Mucosa of rectum (tissue), 2 donors: ENCODE data around the gene EPB42.
"Not testable (repeated sequence)": the region's sequence is repeated elsewhere in the genome, so short reads cannot be mapped to it uniquely, and the experiment has no call there.

ENCODE experiments used
- H3K27ac ChIP-seq, 2 donors: one replicate each; pipeline ENCODE4 v1.7.0; 2013; ENCODE audit warnings: inconsistent platforms in 2 of 2, low read depth in 2 of 2, low read length in 2 of 2
- H3K27me3 ChIP-seq, 2 donors: one replicate each; pipeline ENCODE4 v1.7.0; 2013; ENCODE audit warnings: low read length in 2 of 2; ENCODE audit not compliant: control insufficient read depth in 2 of 2, insufficient read depth in 2 of 2
- H3K36me3 ChIP-seq, 2 donors: one replicate each; pipeline ENCODE4 v1.7.0; 2013; ENCODE audit warnings: low read length in 2 of 2; ENCODE audit not compliant: control insufficient read depth in 2 of 2, insufficient read depth in 2 of 2
- H3K4me1 ChIP-seq, 2 donors: one replicate each; pipeline ENCODE4 v1.7.0; 2013; ENCODE audit warnings: low read length in 2 of 2, mild to moderate bottlenecking in 1 of 2; ENCODE audit not compliant: control insufficient read depth in 2 of 2, insufficient read depth in 2 of 2
- H3K4me3 ChIP-seq, 2 donors: one replicate each; pipeline ENCODE4 v1.7.0; 2013; ENCODE audit warnings: low read length in 2 of 2
- H3K9ac ChIP-seq, 2 donors: one replicate each; pipeline ENCODE4 v1.7.0; 2013; ENCODE audit warnings: low read length in 2 of 2, low read depth in 1 of 2, mild to moderate bottlenecking in 1 of 2
- H3K9me3 ChIP-seq, 2 donors: one replicate each; pipeline ENCODE4 v1.7.0; 2013; ENCODE audit warnings: low read length in 2 of 2; ENCODE audit not compliant: control insufficient read depth in 2 of 2
- donor health status: healthy.
- donor health status: Normal muscosa, but diverticular disease.

The EPB42 gene

GRCh38 chr15:43199945-43200488 is 20.8 kb downstream of the EPB42 start:
- Histone ChIP-seq H3K9ac (no peak overlapping the region), H3K27ac (no peak overlapping the region), H3K9me3 (no peaks in the 10 kb centered on the region), H3K27me3 (no peaks in the 10 kb centered on the region), H3K4me3 (no peak overlapping the region), H3K4me1 (no peaks in the 10 kb centered on the region), H3K36me3 (peaks cover 13 to 24% of the 10 kb centered on the region in 2 donors)

- H3K27ac ChIP-seq = no peak overlapping the region
- H3K36me3 ChIP-seq = peaks cover 21 to 32% of the 10 kb centered on the region in 2 donors
- H3K4me3 ChIP-seq = no peak overlapping the region
- H3K4me1 ChIP-seq = no peaks in the 10 kb centered on the region
- H3K9ac ChIP-seq = no peak overlapping the region
- no peaks in the 10 kb centered on the region for H3K27me3 ChIP-seq
- no peaks in the 10 kb centered on the region for H3K9me3 ChIP-seq
Observed at GRCh38 chr15:43198992-43199391, 21.8 kb downstream of the EPB42 start.

- H3K27me3 ChIP-seq, H3K4me1 ChIP-seq, H3K27ac ChIP-seq, H3K4me3 ChIP-seq, H3K9ac ChIP-seq, H3K9me3 ChIP-seq: not testable (repeated sequence)
- H3K36me3 ChIP-seq = peaks cover 22 to 34% of the 10 kb centered on the region in 2 donors
Observed at GRCh38 chr15:43198556-43198955, 22.3 kb downstream of the EPB42 start.

GRCh38 chr15:43197773-43198172 is 23.0 kb downstream of the EPB42 start:
- not testable (repeated sequence) for H3K9ac ChIP-seq, H3K27me3 ChIP-seq, H3K9me3 ChIP-seq, H3K4me1 ChIP-seq, H3K4me3 ChIP-seq, H3K27ac ChIP-seq
- peaks cover 27 to 41% of the 10 kb centered on the region in 2 donors for H3K36me3 ChIP-seq

- Histone ChIP-seq H3K27me3 (no peaks in the 10 kb centered on the region), H3K27ac (no peak overlapping the region), H3K4me1 (no peaks in the 10 kb centered on the region), H3K9ac (no peak overlapping the region), H3K4me3 (no peak overlapping the region), H3K9me3 (no peaks in the 10 kb centered on the region), H3K36me3 (peaks cover 35 to 49% of the 10 kb centered on the region in 2 donors)
Observed at GRCh38 chr15:43196760-43197548, 23.9 kb downstream of the EPB42 start.

- peaks cover 52 to 70% of the 10 kb centered on the region in 2 donors for H3K36me3 ChIP-seq
- no peak overlapping the region for H3K9ac ChIP-seq
- H3K4me1 ChIP-seq = no peaks in the 10 kb centered on the region
- H3K9me3 ChIP-seq = no peaks in the 10 kb centered on the region
- no peaks in the 10 kb centered on the region for H3K27me3 ChIP-seq
- H3K27ac ChIP-seq = no peak overlapping the region
- no peak overlapping the region for H3K4me3 ChIP-seq
Observed at GRCh38 chr15:43194795-43195194, 26.0 kb downstream of the EPB42 start.

GRCh38 chr15:43193710-43194109 is 27.1 kb downstream of the EPB42 start:
- Histone ChIP-seq H3K27ac (no peak overlapping the region), H3K4me3 (no peak overlapping the region), H3K9me3 (no peaks in the 10 kb centered on the region), H3K4me1 (no peaks in the 10 kb centered on the region), H3K9ac (no peak overlapping the region), H3K36me3 (peaks cover 60 to 78% of the 10 kb centered on the region in 2 donors), H3K27me3 (no peaks in the 10 kb centered on the region)

GRCh38 chr15:43190178-43190577 is 30.6 kb downstream of the EPB42 start:
- Histone ChIP-seq H3K9me3 (no peaks in the 10 kb centered on the region), H3K9ac (no peak overlapping the region), H3K27me3 (no peaks in the 10 kb centered on the region), H3K4me3 (no peak overlapping the region), H3K4me1 (peaks cover 0 to 7% of the 10 kb centered on the region in 2 donors), H3K36me3 (peaks cover 47 to 56% of the 10 kb centered on the region in 2 donors), H3K27ac (no peak overlapping the region)

GRCh38 chr15:43189296-43189695 is 31.5 kb downstream of the EPB42 start:
- Histone ChIP-seq H3K27me3 (no peaks in the 10 kb centered on the region), H3K9me3 (no peaks in the 10 kb centered on the region), H3K9ac (no peak overlapping the region), H3K27ac (no peak overlapping the region), H3K4me1 (peaks cover 0 to 7% of the 10 kb centered on the region in 2 donors), H3K36me3 (peaks cover 43 to 47% of the 10 kb centered on the region in 2 donors), H3K4me3 (no peak overlapping the region)

GRCh38 chr15:43187544-43188155 is 33.2 kb downstream of the EPB42 start:
- peaks cover 0 to 7% of the 10 kb centered on the region in 2 donors for H3K4me1 ChIP-seq
- no peak overlapping the region for H3K9ac ChIP-seq
- no peaks in the 10 kb centered on the region for H3K27me3 ChIP-seq
- H3K4me3 ChIP-seq = no peak overlapping the region
- no peaks in the 10 kb centered on the region for H3K9me3 ChIP-seq
- H3K27ac ChIP-seq = no peak overlapping the region
- peaks cover 37 to 40% of the 10 kb centered on the region in 2 donors for H3K36me3 ChIP-seq
